ENCODE results near the gene OSTN.
"Not testable (repeated sequence)": the region's sequence is repeated elsewhere in the genome, so short reads cannot be mapped to it uniquely, and the experiment has no call there.

Gene OSTN

DNA sequence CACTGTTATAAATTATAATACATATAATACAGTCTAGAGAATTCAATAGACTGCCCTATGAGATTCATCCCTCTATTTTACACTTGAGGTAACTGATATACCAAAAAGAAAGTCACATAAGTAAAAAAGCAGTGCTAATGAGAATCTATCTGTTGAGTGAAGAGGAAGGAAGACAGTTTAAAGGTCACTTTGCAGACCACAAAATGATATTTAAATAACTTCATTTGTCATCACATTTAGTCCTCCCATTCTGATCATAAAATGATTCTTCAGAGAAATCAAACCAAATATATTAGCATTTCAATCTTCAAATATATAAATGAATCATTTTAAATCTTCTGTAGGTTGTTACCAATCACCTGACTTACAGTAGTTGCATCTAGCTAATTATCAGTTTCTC lies 69.7 kb downstream of the OSTN start:
- DNase-seq (ENCODE audit: low read depth in 2 of 2) = no peak

DNA sequence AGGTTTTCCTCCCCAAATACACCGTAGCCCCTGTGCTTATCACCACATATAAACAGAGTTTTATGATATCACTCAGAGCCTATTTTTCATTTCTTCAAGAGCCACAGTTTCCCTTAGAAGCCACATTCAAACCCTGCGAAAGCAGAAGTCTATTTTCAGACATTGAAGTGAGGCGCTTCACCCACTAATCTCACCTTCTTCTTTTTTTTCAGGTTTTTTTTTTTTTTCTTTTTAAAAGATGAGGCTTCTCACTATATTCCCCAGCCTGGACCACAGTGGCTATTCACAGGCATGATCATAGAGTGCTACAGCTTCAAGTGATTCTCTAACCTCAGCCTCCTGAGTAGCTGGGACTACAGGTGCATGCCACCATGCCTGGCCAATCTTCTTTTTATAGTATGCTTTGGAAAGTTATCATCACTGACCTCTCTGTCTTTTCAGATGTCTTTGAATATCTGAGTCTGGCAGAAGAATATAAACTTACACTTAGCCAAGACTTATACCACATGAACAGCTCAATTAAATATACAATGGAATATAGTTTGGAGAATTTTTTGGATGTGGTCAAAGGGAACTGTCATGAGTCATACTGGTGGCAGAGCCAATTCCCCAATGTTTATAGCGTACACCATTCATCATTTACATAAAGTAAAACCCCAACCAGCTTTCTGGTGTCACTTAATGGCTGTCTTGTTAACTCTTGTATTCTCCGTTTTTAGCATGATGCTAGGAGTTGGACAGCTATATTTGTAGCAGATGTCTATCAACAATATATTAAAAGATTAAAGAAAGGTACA lies 70.4 kb downstream of the OSTN start:
- no peak for DNase-seq (ENCODE audit: low read depth in 2 of 2)

GRCh38 chr3:191275244-191275643 lies 76.2 kb downstream of the OSTN start:
- DNase-seq (ENCODE audit: low read depth in 2 of 2) = not testable (repeated sequence)

DNA sequence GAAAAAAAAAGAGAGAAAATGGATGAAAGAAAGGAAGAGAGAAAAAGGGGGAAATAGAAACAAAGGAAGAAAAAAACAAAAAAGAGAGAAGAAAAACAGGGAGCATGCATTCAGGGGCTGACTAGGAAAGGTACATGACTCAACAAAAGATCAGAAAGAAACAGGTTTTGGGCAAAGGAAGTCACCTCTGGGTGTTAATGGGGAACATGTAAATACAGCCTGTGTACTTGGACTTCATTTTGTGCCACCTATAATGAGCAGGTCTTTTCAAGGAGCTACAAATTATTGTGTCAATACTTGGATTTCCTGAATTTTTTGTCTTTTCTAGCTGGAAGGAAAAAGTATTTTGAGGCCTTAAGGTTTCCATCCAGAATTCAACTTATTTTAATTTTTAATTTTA lies 76.7 kb downstream of the OSTN start:
- no peak for DNase-seq (ENCODE audit: low read depth in 2 of 2)

DNA sequence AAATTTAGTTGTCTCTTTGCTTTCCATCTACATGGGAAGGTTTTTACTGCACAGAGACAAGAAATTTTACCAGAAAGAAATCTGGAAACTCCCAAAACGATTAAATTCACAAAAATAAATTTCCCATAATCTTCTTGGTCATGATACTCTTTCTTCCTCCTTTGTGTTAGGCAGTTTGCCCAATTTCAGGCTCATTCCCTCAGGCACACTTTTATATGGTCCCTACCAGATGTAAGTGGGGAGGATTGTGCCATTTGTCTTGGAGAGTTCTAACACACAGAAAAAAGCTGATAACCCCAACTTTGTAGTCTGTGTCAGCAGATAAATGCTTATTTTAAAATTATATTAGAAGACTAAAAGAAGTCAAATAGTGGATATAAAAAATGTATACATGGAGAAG lies 81.1 kb downstream of the OSTN start:
- DNase-seq (ENCODE audit: low read depth in 2 of 2) = no peak

DNA sequence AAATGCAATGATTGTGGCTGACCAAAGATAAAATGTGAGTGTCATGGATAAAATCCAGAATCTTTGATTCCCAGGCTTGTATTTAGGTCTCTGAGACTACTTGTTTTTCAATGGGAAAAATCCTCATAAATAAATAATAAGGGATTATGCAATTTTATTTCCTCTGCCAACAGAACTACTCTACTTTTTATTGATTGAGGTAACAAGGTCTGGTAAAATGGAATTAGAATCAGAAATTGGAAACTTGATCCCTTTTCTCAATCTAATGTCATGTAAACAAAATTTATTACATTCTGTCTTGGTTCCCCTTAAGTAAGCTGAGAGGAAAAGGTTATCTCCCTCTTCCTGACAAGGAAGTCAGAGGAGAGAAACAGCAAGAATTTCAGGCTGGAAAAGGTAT lies 81.8 kb downstream of the OSTN start:
- no peak for DNase-seq (ENCODE audit: low read depth in 2 of 2)

- no peak for DNase-seq (ENCODE audit: low read depth in 2 of 2)
These were observed 83.5 kb downstream of the OSTN start for GRCh38 chr3:191282251-191283185.

GRCh38 chr3:191283400-191283799 lies 84.4 kb downstream of the OSTN start:
- DNase-seq (ENCODE audit: low read depth in 2 of 2) = no peak

GRCh38 chr3:191290311-191291025 lies 91.4 kb downstream of the OSTN start:
- DNase-seq (ENCODE audit: low read depth in 2 of 2) = no peak

GRCh38 chr3:191292243-191293015 lies 93.4 kb downstream of the OSTN start:
- no peak for DNase-seq (ENCODE audit: low read depth in 2 of 2)

- no peak for DNase-seq (ENCODE audit: low read depth in 2 of 2)
These were observed 95.2 kb downstream of the OSTN start for GRCh38 chr3:191294291-191294690.

GRCh38 chr3:191296041-191296541 lies 97.0 kb downstream of the OSTN start:
- DNase-seq (ENCODE audit: low read depth in 2 of 2) = no peak

GRCh38 chr3:191298846-191299245 lies 99.8 kb downstream of the OSTN start:
- no peak for DNase-seq (ENCODE audit: low read depth in 2 of 2)

- DNase-seq (ENCODE audit: low read depth in 2 of 2) = no peak
These were observed 101.4 kb downstream of the OSTN start for GRCh38 chr3:191300422-191300821.

DNA sequence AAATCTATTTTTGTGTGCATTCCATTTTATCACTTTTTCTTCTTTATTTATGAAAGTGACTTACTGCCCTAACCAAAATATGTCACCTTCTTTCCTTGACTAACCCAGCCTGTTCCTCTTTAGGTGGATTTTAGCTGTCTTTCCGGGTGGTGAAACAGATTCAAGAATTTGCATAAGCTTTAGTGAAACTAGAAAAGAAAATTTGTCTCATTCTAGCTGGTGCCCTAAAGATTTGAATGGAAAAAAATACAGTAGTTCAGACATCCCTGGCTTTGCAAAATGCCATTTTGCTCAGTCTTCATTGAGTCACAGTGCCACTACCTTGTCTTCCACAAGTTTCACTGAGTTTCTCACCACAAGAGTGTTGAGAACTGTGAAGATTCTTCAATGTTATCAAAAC lies 102.0 kb downstream of the OSTN start:
- no peak for DNase-seq (ENCODE audit: low read depth in 2 of 2)

DNA sequence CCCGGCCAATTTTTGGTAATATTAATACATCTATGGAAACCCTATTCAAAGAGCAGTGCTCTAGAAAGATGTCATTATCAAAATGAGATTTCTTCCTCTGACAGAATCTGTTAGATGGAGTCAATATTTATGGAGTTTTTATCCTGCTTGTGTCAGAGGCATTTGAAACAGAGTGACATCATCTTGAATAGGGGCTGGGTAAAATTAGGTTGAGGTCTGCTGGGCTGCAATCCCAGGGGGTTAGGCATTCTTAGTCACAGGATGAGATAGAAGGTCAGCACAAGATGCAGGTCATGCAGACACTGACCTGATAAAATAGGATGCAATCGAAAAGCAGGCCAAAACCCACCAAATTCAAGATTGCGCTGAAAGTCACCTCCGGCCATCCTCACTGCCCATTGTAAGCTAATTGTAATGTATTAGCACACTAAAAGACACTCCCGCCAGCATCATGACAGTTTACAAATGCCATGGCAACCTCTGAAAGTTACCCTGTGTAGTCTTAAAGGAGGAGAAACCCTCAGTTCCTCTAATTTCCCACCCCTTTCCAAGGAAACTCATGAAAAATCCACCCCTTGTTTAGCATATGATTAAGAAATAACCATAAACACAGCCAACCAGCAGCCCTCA lies 102.9 kb downstream of the OSTN start:
- DNase-seq (ENCODE audit: low read depth in 2 of 2) = no peak

- DNase-seq (ENCODE audit: low read depth in 2 of 2) = no peak
These were observed 103.4 kb downstream of the OSTN start for GRCh38 chr3:191302451-191302850.

DNA sequence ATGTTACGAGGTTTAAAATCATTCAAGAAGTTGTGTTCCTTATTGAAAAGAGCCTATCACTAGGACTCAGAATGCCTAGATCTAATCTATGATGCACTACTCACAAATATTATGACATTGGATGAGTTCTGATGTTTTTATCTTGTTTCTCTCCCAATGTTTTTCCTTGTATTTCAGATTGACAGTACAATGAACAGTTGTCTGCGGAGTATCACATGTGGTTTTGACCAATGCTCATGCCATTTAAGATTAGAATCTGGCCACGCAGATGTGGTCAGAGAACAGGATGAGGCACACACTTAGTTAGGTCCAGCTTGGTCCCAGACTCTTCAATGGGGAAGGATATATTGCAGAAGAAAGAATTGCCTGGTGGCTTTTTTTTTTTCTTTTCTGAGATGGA lies 104.6 kb downstream of the OSTN start:
- DNase-seq (ENCODE audit: low read depth in 2 of 2) = no peak

DNA sequence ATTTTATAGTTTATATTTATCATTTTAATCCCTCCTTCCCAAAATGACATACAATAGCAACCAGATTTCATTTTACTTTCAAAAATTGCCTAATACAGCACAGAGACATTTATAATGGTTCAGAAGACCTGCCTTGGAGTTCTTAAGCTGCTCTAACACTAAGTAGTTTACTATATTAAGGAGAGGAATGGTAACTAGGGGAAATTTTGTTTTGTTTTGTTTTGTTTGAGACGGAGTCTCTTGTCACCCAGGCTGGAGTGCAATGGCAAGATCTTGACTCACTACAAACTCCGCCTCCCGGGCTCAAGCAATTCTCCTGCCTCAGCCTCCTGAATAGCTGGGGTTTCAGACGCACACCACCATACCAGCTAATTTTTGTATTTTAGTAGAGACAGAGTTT lies 107.4 kb downstream of the OSTN start:
- DNase-seq (ENCODE audit: low read depth in 2 of 2) = no peak

DNA sequence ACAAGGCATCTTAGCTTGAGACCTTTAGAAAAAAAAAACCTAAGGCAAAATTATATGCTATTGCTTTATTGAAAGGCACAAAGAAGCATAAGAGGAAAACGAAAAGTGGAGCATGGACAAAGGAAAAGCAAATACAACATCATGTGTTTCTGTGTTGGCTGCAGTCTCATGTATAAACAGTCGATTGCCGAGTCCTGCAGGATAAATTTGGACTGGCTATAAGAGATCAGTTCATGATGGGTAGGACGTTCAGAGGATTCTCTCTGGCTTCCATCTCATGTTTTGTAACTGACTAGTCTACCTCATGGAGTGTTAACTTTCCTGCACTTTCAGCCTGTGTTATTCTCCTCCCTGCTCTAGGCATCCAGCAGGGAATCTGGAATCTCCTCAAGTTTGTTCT lies 108.3 kb downstream of the OSTN start:
- DNase-seq (ENCODE audit: low read depth in 2 of 2) = no peak

- no peak for DNase-seq (ENCODE audit: low read depth in 2 of 2)
These were observed 114.3 kb downstream of the OSTN start for GRCh38 chr3:191313296-191313695.
